A673 (cell line): Measurements from ENCODE around the gene CTNNA3. TPM values are rescaled to one million over a fixed set of nuclear protein-coding genes. Genes with fewer than 3 reads are reported as not detected.
A peak's percentile ranks its signal among the peaks of the same experiment; 100 is the strongest.

ENCODE experiments used
- BruUV-seq: library from RNA; stranded (reverse); fragments of 400-500 nt; replicated peaks from 2 replicates; lab custom pipeline; 2021; lab: Mats Ljungman, UMichigan
- CTCF ChIA-PET: fragments of 300-600 bp; sonication (Branson Sonifier 250); formaldehyde crosslinking; loops from one replicate; lab custom pipeline; 2022; ENCODE audit warnings: antibody characterized with exemption; lab: Charles Lee
- POLR2A ChIA-PET: fragments of 300-600 bp; sonication (Branson Sonifier 250); formaldehyde crosslinking; loops from one replicate; lab custom pipeline; 2022; ENCODE audit warnings: antibody characterized with exemption; ENCODE audit not compliant: low non-redundant PET; lab: Charles Lee
- DNase-seq: peaks from one replicate; pipeline ENCODE4 v3.0.0-alpha.2; 2015; ENCODE audit warnings: low spot score
- H3K27ac ChIP-seq: fragments of 200-600 bp; sonication (generic); 2 replicates; pipeline ENCODE4 v1.5.1; 2016; ENCODE audit warnings: mixed run types, low read depth, mild to moderate bottlenecking, mixed read lengths, antibody characterized with exemption, low read length; ENCODE audit not compliant: poor library complexity, severe bottlenecking
- H3K27me3 ChIP-seq: fragments of 200-600 bp; sonication (generic); replicated peaks from 2 replicates; pipeline ENCODE4 v1.6.1; 2017; ENCODE audit warnings: mixed run types, low read depth, mild to moderate bottlenecking, mixed read lengths, antibody characterized with exemption, low read length; ENCODE audit not compliant: insufficient read depth, poor library complexity
- H3K36me3 ChIP-seq: fragments of 200-600 bp; sonication (generic); 2 replicates; pipeline ENCODE4 v1.6.1; 2016; ENCODE audit warnings: mixed run types, mild to moderate bottlenecking, mixed read lengths, antibody characterized with exemption, low read length; ENCODE audit not compliant: insufficient read depth, poor library complexity, severe bottlenecking
- H3K4me1 ChIP-seq: fragments of 200-600 bp; sonication (generic); 2 replicates; pipeline ENCODE4 v1.6.1; 2017; ENCODE audit warnings: mixed run types, mild to moderate bottlenecking, mixed read lengths, antibody characterized with exemption, low read length; ENCODE audit not compliant: insufficient read depth, poor library complexity, severe bottlenecking
- H3K4me3 ChIP-seq: fragments of 200-600 bp; sonication (generic); 2 replicates; pipeline ENCODE4 v1.5.1; 2016; ENCODE audit warnings: low read depth, mixed run types, mild to moderate bottlenecking, mixed read lengths, low read length; ENCODE audit not compliant: poor library complexity, severe bottlenecking
- H3K9me3 ChIP-seq: fragments of 200-600 bp; sonication (generic); 2 replicates; pipeline ENCODE4 v1.6.1; 2016; ENCODE audit warnings: mixed run types, low read depth, mild to moderate bottlenecking, mixed read lengths, antibody characterized with exemption, low read length; ENCODE audit not compliant: poor library complexity, severe bottlenecking
- EZH2 ChIP-seq: fragments of 200-600 bp; sonication (generic); IDR thresholded peaks from 2 replicates; pipeline ENCODE4 v1.6.1; 2017; ENCODE audit warnings: borderline replicate concordance, low read depth, mild to moderate bottlenecking, mixed read lengths, antibody characterized with exemption, low read length; ENCODE audit not compliant: poor library complexity, severe bottlenecking
- intact Hi-C: fragments of 100-400 bp; cut with micrococcal nuclease; formaldehyde crosslinking; loops from one replicate; pipeline ENCODE4 v1.10.0; 2022; ENCODE audit not compliant: unreplicated experiment
- total RNA-seq: library from RNA; stranded (reverse); gene quantifications from 2 replicates; pipeline ENCODE4 v1.2.3, GENCODE V29; 2021
- TF ChIP-seq, protein P1 (sequence below): fragments of 300-800, 200-600 bp; sonication (generic); conservative IDR thresholded peaks from 2 replicates; pipeline ENCODE4 v1.5.1; 2017; ENCODE audit warnings: low read depth, mild to moderate bottlenecking, antibody characterized with exemption, low read length, moderate library complexity, mixed read lengths

CTNNA3 gene
- total RNA-seq, 1 experiment from 2014 or later = not detected

DNA sequence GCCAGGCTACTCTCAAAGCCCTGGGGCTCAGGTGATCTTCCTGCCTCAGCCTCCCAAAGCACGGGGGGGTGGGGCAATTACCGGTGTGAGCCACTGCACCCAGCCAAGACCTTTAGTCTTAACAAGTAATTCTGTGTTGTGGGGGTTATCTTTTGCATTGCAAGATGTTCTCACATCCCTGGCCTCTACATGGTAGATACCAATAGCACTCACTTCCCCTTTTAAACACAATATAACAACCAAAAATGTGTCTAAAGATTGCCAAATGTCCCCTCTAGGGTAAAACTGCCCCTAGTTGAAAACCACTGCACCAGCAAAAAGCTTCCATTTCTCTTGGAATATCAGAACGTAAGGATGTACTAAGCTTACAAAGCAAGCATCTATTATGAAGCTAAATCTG, 225.0 kb downstream of the CTNNA3 start:
- intact Hi-C loops = no loop called here
- no peaks in the 10 kb centered on the region for H3K36me3 ChIP-seq
- peak overlapping the region; percentile 24 for H3K4me3 ChIP-seq
- ChIA-PET POLR2A (no interaction called here), CTCF (no interaction called here)
- no peak overlapping the region for H3K27ac ChIP-seq
- H3K4me1 ChIP-seq = no peaks in the 10 kb centered on the region
- no TSS peak for BruUV-seq
- H3K9me3 ChIP-seq = no peaks in the 10 kb centered on the region
- H3K27me3 ChIP-seq = no peaks in the 10 kb centered on the region
- no peak for TF ChIP-seq EZH2
- TF ChIP-seq, protein P1, sequence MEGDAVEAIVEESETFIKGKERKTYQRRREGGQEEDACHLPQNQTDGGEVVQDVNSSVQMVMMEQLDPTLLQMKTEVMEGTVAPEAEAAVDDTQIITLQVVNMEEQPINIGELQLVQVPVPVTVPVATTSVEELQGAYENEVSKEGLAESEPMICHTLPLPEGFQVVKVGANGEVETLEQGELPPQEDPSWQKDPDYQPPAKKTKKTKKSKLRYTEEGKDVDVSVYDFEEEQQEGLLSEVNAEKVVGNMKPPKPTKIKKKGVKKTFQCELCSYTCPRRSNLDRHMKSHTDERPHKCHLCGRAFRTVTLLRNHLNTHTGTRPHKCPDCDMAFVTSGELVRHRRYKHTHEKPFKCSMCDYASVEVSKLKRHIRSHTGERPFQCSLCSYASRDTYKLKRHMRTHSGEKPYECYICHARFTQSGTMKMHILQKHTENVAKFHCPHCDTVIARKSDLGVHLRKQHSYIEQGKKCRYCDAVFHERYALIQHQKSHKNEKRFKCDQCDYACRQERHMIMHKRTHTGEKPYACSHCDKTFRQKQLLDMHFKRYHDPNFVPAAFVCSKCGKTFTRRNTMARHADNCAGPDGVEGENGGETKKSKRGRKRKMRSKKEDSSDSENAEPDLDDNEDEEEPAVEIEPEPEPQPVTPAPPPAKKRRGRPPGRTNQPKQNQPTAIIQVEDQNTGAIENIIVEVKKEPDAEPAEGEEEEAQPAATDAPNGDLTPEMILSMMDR = no peak
- DNase-seq = no peak

DNA sequence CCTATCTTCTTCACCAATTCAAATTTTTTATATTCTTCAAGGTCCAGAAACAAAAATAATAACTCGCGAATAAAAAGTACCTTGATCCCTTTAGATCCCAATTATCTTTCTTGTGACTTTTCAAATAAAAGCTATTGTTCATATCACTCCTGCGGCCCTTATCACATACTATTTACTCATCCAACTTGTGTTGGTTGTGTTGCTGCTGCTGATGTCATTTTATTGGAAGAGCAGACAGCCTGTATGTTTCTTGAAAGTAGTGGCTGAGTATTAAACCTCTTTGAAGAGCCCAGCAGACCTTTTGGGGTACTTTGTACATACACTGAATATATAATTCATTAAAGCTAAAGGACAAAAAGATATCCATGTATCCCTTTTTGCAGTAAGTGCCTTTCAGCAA, 231.7 kb downstream of the CTNNA3 start:
- intact Hi-C loops = no loop called here
- POLR2A ChIA-PET = no interaction called here
- BruUV-seq = no TSS peak

DNA sequence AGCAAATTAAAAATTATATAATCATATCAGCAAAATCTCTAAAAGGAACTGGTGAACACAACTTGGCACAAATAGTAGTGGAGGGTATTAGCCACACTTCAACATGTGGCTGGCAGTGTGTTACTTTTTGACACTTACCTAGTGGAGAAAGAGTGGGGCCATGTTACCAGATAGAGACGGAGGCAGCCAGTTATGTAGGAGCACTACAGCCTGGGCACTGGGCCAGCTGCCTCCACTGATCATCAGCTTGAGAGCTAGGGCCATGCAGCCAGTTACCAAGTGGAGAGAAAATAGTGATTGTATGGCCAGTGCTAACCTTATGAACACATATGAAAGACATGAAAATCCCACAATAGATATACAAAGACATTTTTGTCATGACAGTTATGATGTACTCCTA, 243.1 kb downstream of the CTNNA3 start:
- Histone ChIP-seq H3K27me3 (peaks cover 5% of the 10 kb centered on the region), H3K27ac (no peak overlapping the region), H3K4me1 (no peaks in the 10 kb centered on the region), H3K4me3 (no peak overlapping the region), H3K36me3 (no peaks in the 10 kb centered on the region), H3K9me3 (no peaks in the 10 kb centered on the region)
- intact Hi-C loops = no loop called here
- DNase-seq = no peak
- BruUV-seq = no TSS peak
- no peak for TF ChIP-seq EZH2
- TF ChIP-seq, protein P1 = no peak
- POLR2A ChIA-PET = no interaction called here
- CTCF ChIA-PET = no interaction called here

More for the DNA sequence above, 231.7 kb downstream of the CTNNA3 start:
- Histone ChIP-seq H3K4me3 (no peak overlapping the region), H3K27ac (no peak overlapping the region), H3K9me3 (no peaks in the 10 kb centered on the region), H3K27me3 (peaks cover 14% of the 10 kb centered on the region), H3K4me1 (no peaks in the 10 kb centered on the region), H3K36me3 (no peaks in the 10 kb centered on the region)
- DNase-seq = no peak
- CTCF ChIA-PET = no interaction called here
- TF ChIP-seq, protein P1 = no peak
- TF ChIP-seq EZH2 = no peak
